ENCODE results near the gene SPOP. TPM values are rescaled to one million over a fixed set of nuclear protein-coding genes. Genes with fewer than 3 reads are reported as not detected.

Gene SPOP
- total RNA-seq, 4 donors from 2014 or later, result 44.5 to 91.5 (median 65.5) TPM

DNA sequence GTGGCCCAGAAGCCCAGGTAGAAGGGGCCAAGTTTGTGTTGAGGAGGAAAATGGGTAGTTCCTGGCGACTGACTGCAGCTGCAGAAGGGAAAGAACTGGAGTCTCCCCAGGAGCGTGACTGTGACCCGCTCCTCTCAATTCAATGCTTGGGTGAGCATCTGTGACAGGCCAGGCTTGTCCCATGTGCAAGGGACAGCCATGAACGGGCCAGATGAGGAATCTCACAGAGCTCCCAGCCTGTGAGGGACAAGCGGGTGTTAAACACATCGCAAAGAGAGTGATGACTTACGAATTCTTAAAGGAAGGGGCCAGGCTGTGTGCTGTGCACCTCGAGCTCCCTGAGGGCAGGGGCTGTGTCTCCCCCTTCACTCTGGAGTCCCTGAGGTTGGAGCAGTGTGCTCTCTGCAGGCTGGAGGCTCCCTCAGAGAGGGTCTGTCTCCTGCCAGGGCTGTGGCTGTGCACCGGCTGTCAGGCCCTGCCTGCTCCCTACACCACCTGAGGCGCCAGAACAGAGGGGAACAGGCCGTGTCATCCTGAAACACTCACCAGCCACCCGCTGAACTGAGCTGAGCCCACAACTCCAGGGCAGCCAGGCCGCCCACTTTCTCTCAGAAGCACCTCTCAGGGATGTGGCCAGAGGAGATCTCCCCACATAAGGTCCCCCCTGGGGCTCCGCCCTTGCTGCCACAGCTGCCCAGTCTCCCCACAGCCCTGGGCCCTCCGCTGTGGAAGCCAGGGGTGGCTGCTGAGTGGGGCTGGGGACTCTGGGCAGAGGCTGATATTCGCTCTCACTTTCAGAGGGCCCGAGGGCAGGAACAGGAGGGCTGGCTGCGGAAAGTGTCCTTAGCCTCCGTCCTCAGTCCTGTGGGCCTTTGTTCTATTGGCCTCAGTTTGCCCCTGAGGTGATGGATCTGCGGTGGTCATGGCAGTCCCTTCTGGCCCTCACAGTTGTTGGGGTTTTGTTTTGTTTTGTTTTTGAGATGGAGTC lies 127.9 kb downstream of the SPOP start:
- TF ChIP-seq, protein P1, sequence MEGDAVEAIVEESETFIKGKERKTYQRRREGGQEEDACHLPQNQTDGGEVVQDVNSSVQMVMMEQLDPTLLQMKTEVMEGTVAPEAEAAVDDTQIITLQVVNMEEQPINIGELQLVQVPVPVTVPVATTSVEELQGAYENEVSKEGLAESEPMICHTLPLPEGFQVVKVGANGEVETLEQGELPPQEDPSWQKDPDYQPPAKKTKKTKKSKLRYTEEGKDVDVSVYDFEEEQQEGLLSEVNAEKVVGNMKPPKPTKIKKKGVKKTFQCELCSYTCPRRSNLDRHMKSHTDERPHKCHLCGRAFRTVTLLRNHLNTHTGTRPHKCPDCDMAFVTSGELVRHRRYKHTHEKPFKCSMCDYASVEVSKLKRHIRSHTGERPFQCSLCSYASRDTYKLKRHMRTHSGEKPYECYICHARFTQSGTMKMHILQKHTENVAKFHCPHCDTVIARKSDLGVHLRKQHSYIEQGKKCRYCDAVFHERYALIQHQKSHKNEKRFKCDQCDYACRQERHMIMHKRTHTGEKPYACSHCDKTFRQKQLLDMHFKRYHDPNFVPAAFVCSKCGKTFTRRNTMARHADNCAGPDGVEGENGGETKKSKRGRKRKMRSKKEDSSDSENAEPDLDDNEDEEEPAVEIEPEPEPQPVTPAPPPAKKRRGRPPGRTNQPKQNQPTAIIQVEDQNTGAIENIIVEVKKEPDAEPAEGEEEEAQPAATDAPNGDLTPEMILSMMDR (IDR thresholded peaks at IDR 0.05; ENCODE audit: low read depth), result no peak

DNA sequence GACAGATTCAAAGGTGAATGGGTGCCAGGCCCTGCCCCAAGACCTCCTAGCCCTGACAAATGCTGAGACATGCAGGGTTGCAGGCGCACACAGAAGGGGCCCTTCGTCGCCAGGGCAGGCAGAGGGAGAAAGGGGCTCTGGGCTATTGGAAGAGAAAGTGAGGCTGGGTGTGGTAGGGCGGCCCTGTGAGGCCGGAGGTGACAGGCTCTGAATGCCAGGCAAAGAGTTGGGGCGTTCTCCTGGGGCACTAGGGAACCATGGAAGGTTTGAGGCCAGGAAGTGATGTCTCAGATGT lies 128.6 kb downstream of the SPOP start:
- TF ChIP-seq, protein P1 (IDR thresholded peaks at IDR 0.05; ENCODE audit: low read depth), result no peak

Other genes with a start within 250 kb of the SPOP start
- gene NGFR, start 182.8 kb downstream of the SPOP start, total RNA-seq, result 1 to 10 TPM in 3 of 4 donors, under 1 TPM in 1; 0.51 to 2.8 (median 1.9) TPM
- gene NXPH3, start 102.2 kb downstream of the SPOP start, total RNA-seq, result 1 to 10 TPM in 3 of 4 donors, under 1 TPM in 1; 0.65 to 7.9 (median 4.4) TPM
- 10 to 100 TPM; 26.8 to 42.2 (median 33.3) TPM for gene SLC35B1, start 29.9 kb upstream of the SPOP start, total RNA-seq
- 10 to 100 TPM in 1 of 4 donors, 1 to 10 TPM in 3; 3.9 to 19.4 (median 8.4) TPM for gene FAM117A, start 86.0 kb upstream of the SPOP start, total RNA-seq
- 10 to 100 TPM; 22.8 to 42.8 (median 33.3) TPM for gene KAT7, start 110.6 kb upstream of the SPOP start, total RNA-seq
- not detected for gene TAC4, start 170.0 kb upstream of the SPOP start, total RNA-seq